Activated CD4-positive, alpha-beta T cell treated with anti-CD3 and anti-CD28 coated beads, Interleukin-2, amount 10 ng/mL, durations not matched to agents 24 days and 14 days (primary cell): ENCODE data around the gene CD59. TPM values are rescaled to one million over a fixed set of nuclear protein-coding genes. Genes with fewer than 3 reads are reported as not detected.

Source experiments
- DNase-seq: peaks from one replicate; pipeline ENCODE4 v3.0.0; 2022
- H3K27ac Mint-ChIP-seq: one replicate; pipeline ENCODE4 v1.8.0; 2022; ENCODE audit warnings: mild to moderate bottlenecking, mixed read lengths
- H3K27me3 Mint-ChIP-seq: one replicate; pipeline ENCODE4 v1.8.0; 2022; ENCODE audit warnings: mixed read lengths
- H3K36me3 Mint-ChIP-seq: one replicate; pipeline ENCODE4 v1.8.0; 2022; ENCODE audit warnings: low read depth, mild to moderate bottlenecking, mixed read lengths
- H3K4me1 Mint-ChIP-seq: one replicate; pipeline ENCODE4 v1.8.0; 2021; ENCODE audit warnings: mixed read lengths
- H3K4me3 Mint-ChIP-seq: one replicate; pipeline ENCODE4 v1.8.0; 2022; ENCODE audit warnings: mild to moderate bottlenecking, moderate library complexity, mixed read lengths
- H3K9me3 Mint-ChIP-seq: one replicate; pipeline ENCODE4 v1.8.0; 2021; ENCODE audit warnings: mixed read lengths
- intact Hi-C: fragments of 100-400 bp; cut with micrococcal nuclease; formaldehyde crosslinking; loops from one replicate; pipeline ENCODE4 v1.15.1; 2023
- total RNA-seq: library from RNA; stranded (reverse); gene quantifications from 2 replicates; pipeline ENCODE4 v1.2.3, GENCODE V29; 2022

Gene CD59
- total RNA-seq, 1 donor from 2014 or later = 94.1 TPM

- intact Hi-C loops = no loop called here
- no peak overlapping the region for H3K4me3 Mint-ChIP-seq
- no peak for DNase-seq
- peaks cover 22% of the 10 kb centered on the region for H3K4me1 Mint-ChIP-seq
- peaks cover 7% of the 10 kb centered on the region for H3K27me3 Mint-ChIP-seq
- H3K27ac Mint-ChIP-seq = no peak overlapping the region
- H3K36me3 Mint-ChIP-seq = peaks cover 40% of the 10 kb centered on the region
- no peaks in the 10 kb centered on the region for H3K9me3 Mint-ChIP-seq
Measured at GRCh38 chr11:33770236-33770635, 34.0 kb upstream of the CD59 start.

GRCh38 chr11:33769542-33769941, 33.3 kb upstream of the CD59 start:
- intact Hi-C loops = no loop called here
- no peak for DNase-seq
- Mint-ChIP-seq H3K36me3 (peaks cover 45% of the 10 kb centered on the region), H3K4me1 (peaks cover 18% of the 10 kb centered on the region), H3K27me3 (peaks cover under 1% of the 10 kb centered on the region), H3K9me3 (no peaks in the 10 kb centered on the region), H3K4me3 (no peak overlapping the region), H3K27ac (no peak overlapping the region)

GRCh38 chr11:33767624-33768023, 31.4 kb upstream of the CD59 start:
- intact Hi-C loops = no loop called here
- no peak overlapping the region for H3K4me3 Mint-ChIP-seq
- no peak for DNase-seq
- H3K27ac Mint-ChIP-seq = no peak overlapping the region
- H3K4me1 Mint-ChIP-seq = peaks cover 9% of the 10 kb centered on the region
- H3K9me3 Mint-ChIP-seq = no peaks in the 10 kb centered on the region
- no peaks in the 10 kb centered on the region for H3K27me3 Mint-ChIP-seq
- H3K36me3 Mint-ChIP-seq = peaks cover 58% of the 10 kb centered on the region

- H3K27me3 Mint-ChIP-seq = no peaks in the 10 kb centered on the region
- no peak for DNase-seq
- peaks cover 4% of the 10 kb centered on the region for H3K4me1 Mint-ChIP-seq
- H3K27ac Mint-ChIP-seq = no peak overlapping the region
- H3K36me3 Mint-ChIP-seq = peaks cover 59% of the 10 kb centered on the region
- no peaks in the 10 kb centered on the region for H3K9me3 Mint-ChIP-seq
- H3K4me3 Mint-ChIP-seq = no peak overlapping the region
- intact Hi-C loops = no loop called here
Measured at GRCh38 chr11:33766085-33766484, 29.9 kb upstream of the CD59 start.

GRCh38 chr11:33761471-33761870, 25.2 kb upstream of the CD59 start:
- peaks cover 60% of the 10 kb centered on the region for H3K36me3 Mint-ChIP-seq

DNA sequence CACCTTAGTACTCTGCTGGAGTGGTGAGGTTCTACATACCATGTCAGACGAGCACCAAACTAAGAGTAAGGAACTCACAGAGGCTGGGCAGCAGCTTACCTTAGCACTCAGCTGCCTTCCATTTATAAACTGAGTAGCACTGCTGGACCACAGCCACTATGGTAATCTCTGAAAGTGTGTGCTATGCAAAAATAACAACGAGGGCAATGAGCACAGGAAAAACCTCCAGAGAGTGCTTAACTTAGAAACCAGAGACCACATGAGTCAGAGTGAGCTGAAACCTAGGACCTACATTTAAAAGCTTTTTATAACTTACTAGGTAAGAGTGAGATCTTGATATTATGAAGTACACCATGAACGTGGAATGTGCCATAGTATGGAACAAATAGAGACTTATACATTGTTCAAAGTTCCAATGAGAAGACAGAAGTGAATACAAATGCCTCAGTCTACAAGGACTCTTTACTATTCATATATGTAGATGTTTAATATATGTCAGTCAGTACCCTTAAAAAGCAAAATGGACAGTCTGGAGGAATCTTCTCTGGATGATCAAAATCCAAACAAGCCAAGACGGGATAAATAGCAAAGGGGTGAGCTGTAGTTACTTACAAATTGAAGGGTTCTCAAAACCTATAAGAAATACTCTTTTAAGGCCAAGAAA, 17.2 kb upstream of the CD59 start:
- no peak overlapping the region for H3K4me3 Mint-ChIP-seq
- H3K27me3 Mint-ChIP-seq = no peaks in the 10 kb centered on the region
- no peak for DNase-seq
- H3K9me3 Mint-ChIP-seq = no peaks in the 10 kb centered on the region
- peaks cover 35% of the 10 kb centered on the region for H3K36me3 Mint-ChIP-seq
- intact Hi-C loops = no loop called here
- peaks cover 7% of the 10 kb centered on the region for H3K4me1 Mint-ChIP-seq
- H3K27ac Mint-ChIP-seq = no peak overlapping the region

More at GRCh38 chr11:33761471-33761870, 25.2 kb upstream of the CD59 start:
- H3K4me3 Mint-ChIP-seq = no peak overlapping the region
- no peak overlapping the region for H3K27ac Mint-ChIP-seq
- H3K27me3 Mint-ChIP-seq = no peaks in the 10 kb centered on the region
- intact Hi-C loops = no loop called here
- DNase-seq = no peak
- H3K9me3 Mint-ChIP-seq = no peaks in the 10 kb centered on the region
- H3K4me1 Mint-ChIP-seq = peaks cover 6% of the 10 kb centered on the region

DNA sequence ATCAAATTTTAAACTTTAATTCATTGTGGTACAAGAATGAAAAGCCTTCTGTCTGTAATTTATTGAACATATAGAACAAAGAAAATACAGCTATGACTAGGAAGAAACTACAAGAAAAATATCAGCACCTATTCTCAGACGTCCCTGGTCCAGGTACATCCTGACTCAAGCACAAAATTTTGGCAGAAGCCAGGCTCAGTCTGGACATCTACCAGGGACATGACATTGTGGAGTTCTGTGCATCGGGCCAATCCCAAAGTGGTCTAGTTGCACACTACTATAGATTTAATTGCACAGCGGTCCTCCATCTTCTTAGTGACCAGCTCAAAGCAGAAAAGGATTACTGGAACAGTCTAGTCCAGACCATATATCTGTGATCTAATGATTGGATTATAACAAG, 15.7 kb upstream of the CD59 start:
- intact Hi-C loops = no loop called here
- H3K27ac Mint-ChIP-seq = no peak overlapping the region
- no peak for DNase-seq

GRCh38 chr11:33747979-33748378, 11.8 kb upstream of the CD59 start:
- Mint-ChIP-seq H3K9me3 (no peaks in the 10 kb centered on the region), H3K27ac (no peak overlapping the region), H3K4me3 (no peak overlapping the region), H3K4me1 (no peaks in the 10 kb centered on the region), H3K36me3 (peaks cover 23% of the 10 kb centered on the region), H3K27me3 (no peaks in the 10 kb centered on the region)
- DNase-seq = no peak
- intact Hi-C loops = no loop called here

More for the DNA sequence above, 15.7 kb upstream of the CD59 start:
- Mint-ChIP-seq H3K27me3 (no peaks in the 10 kb centered on the region), H3K4me1 (peaks cover 7% of the 10 kb centered on the region), H3K36me3 (peaks cover 35% of the 10 kb centered on the region), H3K9me3 (no peaks in the 10 kb centered on the region), H3K4me3 (no peak overlapping the region)

DNA sequence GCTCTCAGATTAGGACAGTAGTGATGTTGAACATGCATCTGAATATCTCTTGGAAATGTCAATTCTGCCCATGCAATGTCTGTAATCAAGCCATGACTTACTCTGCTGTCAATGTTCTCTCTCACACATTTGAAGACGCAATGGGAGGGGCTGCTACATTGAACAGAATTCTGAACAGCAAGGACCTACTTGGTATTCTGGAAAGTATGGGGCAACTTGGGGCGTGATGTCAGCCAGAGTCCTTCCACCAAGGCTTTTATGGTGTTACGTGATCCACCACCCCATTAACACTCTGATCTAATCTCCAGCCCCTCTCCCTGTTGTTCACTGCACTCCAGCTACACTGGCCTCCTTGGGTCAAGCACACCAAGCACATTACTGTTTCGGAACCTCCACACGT, 7.1 kb upstream of the CD59 start:
- intact Hi-C loops = loop anchor here (2.0 kb wide), 2 partner anchors 200 to 380 kb away; no protein-coding TSS in a partner anchor
- Mint-ChIP-seq H3K4me3 (no peak overlapping the region), H3K27ac (no peak overlapping the region), H3K27me3 (peaks cover 3% of the 10 kb centered on the region), H3K36me3 (peaks cover 15% of the 10 kb centered on the region), H3K9me3 (no peaks in the 10 kb centered on the region), H3K4me1 (no peaks in the 10 kb centered on the region)
- no peak for DNase-seq

- DNase-seq = no peak
- intact Hi-C loops = loop anchor here (1.0 to 2.0 kb wide), 3 partner anchors 26 to 380 kb away; no protein-coding TSS in a partner anchor
- Mint-ChIP-seq H3K4me1 (no peaks in the 10 kb centered on the region), H3K36me3 (peaks cover 13% of the 10 kb centered on the region), H3K9me3 (no peaks in the 10 kb centered on the region), H3K4me3 (no peak overlapping the region), H3K27ac (no peak overlapping the region), H3K27me3 (peaks cover 3% of the 10 kb centered on the region)
Measured at GRCh38 chr11:33742249-33742851, 6.1 kb upstream of the CD59 start.

GRCh38 chr11:33741806-33742205, 5.6 kb upstream of the CD59 start:
- H3K4me3 Mint-ChIP-seq = no peak overlapping the region
- no peaks in the 10 kb centered on the region for H3K9me3 Mint-ChIP-seq
- H3K27me3 Mint-ChIP-seq = peaks cover 7% of the 10 kb centered on the region
- no peak overlapping the region for H3K27ac Mint-ChIP-seq
- intact Hi-C loops = loop anchor here (1.0 to 2.0 kb wide), 3 partner anchors 26 to 379 kb away; no protein-coding TSS in a partner anchor
- H3K36me3 Mint-ChIP-seq = peaks cover 10% of the 10 kb centered on the region
- no peak for DNase-seq
- H3K4me1 Mint-ChIP-seq = peaks cover 2% of the 10 kb centered on the region

DNA sequence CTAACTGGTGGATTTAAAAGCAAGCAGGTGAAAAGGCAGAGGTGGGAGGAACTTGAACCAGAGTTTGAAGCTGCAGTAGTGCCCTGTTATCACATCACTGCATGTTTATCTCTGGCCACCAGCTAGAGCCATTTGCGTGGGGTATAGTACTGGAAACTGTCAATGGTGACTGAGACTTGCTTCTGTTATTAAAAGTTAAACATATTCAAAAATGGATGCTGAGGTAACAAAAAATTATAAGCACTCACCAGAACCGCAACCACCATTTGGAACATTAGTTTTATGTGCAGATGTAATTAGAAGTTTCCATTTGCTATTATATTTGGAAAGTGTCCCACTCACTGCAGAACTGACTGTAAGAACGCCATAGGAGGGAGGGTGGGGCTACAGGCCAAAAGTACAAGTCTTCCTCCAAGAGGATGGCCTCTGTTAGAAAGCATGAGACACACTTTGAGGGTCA, 1.2 kb upstream of the CD59 start:
- H3K4me1 Mint-ChIP-seq = peaks cover 28% of the 10 kb centered on the region
- peaks cover 8% of the 10 kb centered on the region for H3K27me3 Mint-ChIP-seq
- peaks cover 19% of the 10 kb centered on the region for H3K36me3 Mint-ChIP-seq
- no peak overlapping the region for H3K4me3 Mint-ChIP-seq
- intact Hi-C loops = loop anchor here (10.0 kb wide), 3 partner anchors 573 to 1597 kb away; partner anchors contain the start of genes CSTF3 and QSER1
- no peak overlapping the region for H3K27ac Mint-ChIP-seq
- no peak for DNase-seq
- H3K9me3 Mint-ChIP-seq = no peaks in the 10 kb centered on the region

- peaks cover 38% of the 10 kb centered on the region for H3K4me1 Mint-ChIP-seq
- H3K36me3 Mint-ChIP-seq = peaks cover 24% of the 10 kb centered on the region
- peak overlapping the region; percentile 90 for H3K4me3 Mint-ChIP-seq
- intact Hi-C loops = loop anchor here (1.0 to 10.0 kb wide), 7 partner anchors 12 to 1599 kb away; partner anchors contain the start of genes C11orf91, CSTF3, FBXO3 and HIPK3
- H3K27ac Mint-ChIP-seq = peak overlapping the region; percentile 89
- peak; percentile 85 for DNase-seq
- no peaks in the 10 kb centered on the region for H3K9me3 Mint-ChIP-seq
- peaks cover 8% of the 10 kb centered on the region for H3K27me3 Mint-ChIP-seq
Measured at GRCh38 chr11:33735271-33736147, 714 bp downstream of the CD59 start.
